ENCODE data around the gene TMEM170B. TPM values are rescaled to one million over a fixed set of nuclear protein-coding genes. Genes with fewer than 3 reads are reported as not detected.

TMEM170B gene
- polyA plus RNA-seq, 4 donors = 9.2 to 10.5 (median 9.8) TPM

- no peak for DNase-seq (ENCODE audit: low read depth in 4 of 4, low spot score in 3 of 4)
Observed at GRCh38 chr6:11609324-11610071, 71.9 kb downstream of the TMEM170B start.

- DNase-seq (ENCODE audit: low read depth in 4 of 4, low spot score in 3 of 4) = no peak
Observed at GRCh38 chr6:11613336-11613735, 75.8 kb downstream of the TMEM170B start.

GRCh38 chr6:11613858-11614257 is 76.3 kb downstream of the TMEM170B start:
- no peak for DNase-seq (ENCODE audit: low read depth in 4 of 4, low spot score in 3 of 4)

- DNase-seq (ENCODE audit: low read depth in 4 of 4, low spot score in 3 of 4) = no peak
Observed at GRCh38 chr6:11614534-11615213, 77.1 kb downstream of the TMEM170B start.

GRCh38 chr6:11615214-11615602 is 77.7 kb downstream of the TMEM170B start:
- no peak for DNase-seq (ENCODE audit: low read depth in 4 of 4, low spot score in 3 of 4)

- no peak for DNase-seq (ENCODE audit: low read depth in 4 of 4, low spot score in 3 of 4)
Observed at GRCh38 chr6:11616200-11616611, 78.7 kb downstream of the TMEM170B start.

GRCh38 chr6:11618533-11618932 is 81.0 kb downstream of the TMEM170B start:
- no peak for DNase-seq (ENCODE audit: low read depth in 4 of 4, low spot score in 3 of 4)

GRCh38 chr6:11621119-11621518 is 83.6 kb downstream of the TMEM170B start:
- peak in 3 of 4 donors; percentile 28 to 57 (median 40) for DNase-seq (ENCODE audit: low read depth in 4 of 4, low spot score in 3 of 4)

GRCh38 chr6:11622156-11622555 is 84.6 kb downstream of the TMEM170B start:
- peak in 1 of 4 donors; percentile 36 for DNase-seq (ENCODE audit: low read depth in 4 of 4, low spot score in 3 of 4)

GRCh38 chr6:11623272-11623671 is 85.7 kb downstream of the TMEM170B start:
- no peak for DNase-seq (ENCODE audit: low read depth in 4 of 4, low spot score in 3 of 4)

GRCh38 chr6:11625302-11625701 is 87.8 kb downstream of the TMEM170B start:
- DNase-seq (ENCODE audit: low read depth in 4 of 4, low spot score in 3 of 4) = no peak

- DNase-seq (ENCODE audit: low read depth in 4 of 4, low spot score in 3 of 4) = no peak
Observed at GRCh38 chr6:11626356-11626755, 88.8 kb downstream of the TMEM170B start.

GRCh38 chr6:11628562-11628961 is 91.0 kb downstream of the TMEM170B start:
- no peak for DNase-seq (ENCODE audit: low read depth in 4 of 4, low spot score in 3 of 4)

- DNase-seq (ENCODE audit: low read depth in 4 of 4, low spot score in 3 of 4) = no peak
Observed at GRCh38 chr6:11631008-11631407, 93.5 kb downstream of the TMEM170B start.

GRCh38 chr6:11631539-11631938 is 94.0 kb downstream of the TMEM170B start:
- DNase-seq (ENCODE audit: low read depth in 4 of 4, low spot score in 3 of 4) = no peak

- no peak for DNase-seq (ENCODE audit: low read depth in 4 of 4, low spot score in 3 of 4)
Observed at GRCh38 chr6:11632231-11632630, 94.7 kb downstream of the TMEM170B start.

- DNase-seq (ENCODE audit: low read depth in 4 of 4, low spot score in 3 of 4) = no peak
Observed at GRCh38 chr6:11632795-11633511, 95.4 kb downstream of the TMEM170B start.

Measured in right renal pelvis (tissue), 4 donors.